AG09309 (cell line): ENCODE measurements around the gene ATP1A3.

Experiments
- DNase-seq: peaks from one replicate; pipeline ENCODE4 v3.0.0-alpha.2; 2010; ENCODE audit warnings: low read depth
- H3K4me3 ChIP-seq: 2 replicates; pipeline ENCODE4 v1.5.1; 2011; ENCODE audit warnings: mild to moderate bottlenecking, low read depth, low read length, moderate library complexity; ENCODE audit not compliant: control insufficient read depth
- TF ChIP-seq, protein P1 (sequence below): IDR thresholded peaks from 2 replicates; pipeline ENCODE4 v1.5.1; 2011; ENCODE audit warnings: mild to moderate bottlenecking, low read depth, low read length, inconsistent platforms; ENCODE audit not compliant: insufficient read depth, control insufficient read depth; ENCODE audit errors: missing control alignments

The ATP1A3 gene

DNA sequence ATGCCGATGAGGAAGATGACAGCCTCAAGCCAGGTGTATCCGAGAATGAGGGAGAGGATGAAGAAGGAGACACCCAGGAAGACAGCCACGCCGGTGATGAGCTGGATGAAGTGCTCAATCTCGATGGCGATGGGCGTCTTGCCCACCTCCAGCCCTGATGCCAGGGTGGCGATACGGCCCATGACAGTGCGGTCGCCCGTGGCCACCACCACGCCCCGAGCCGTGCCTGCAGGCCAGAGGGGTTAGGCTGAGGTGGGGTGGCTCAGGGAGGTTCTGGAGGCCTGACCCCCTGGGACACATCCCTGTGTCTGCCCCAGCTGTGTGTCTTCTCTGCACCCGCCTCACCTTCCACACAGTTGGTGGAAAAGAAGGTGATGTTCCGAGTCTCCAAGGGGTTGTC lies 9.1 kb downstream of the ATP1A3 start:
- H3K4me3 ChIP-seq, result no peak overlapping the region
- DNase-seq, result no peak
- TF ChIP-seq, protein P1, sequence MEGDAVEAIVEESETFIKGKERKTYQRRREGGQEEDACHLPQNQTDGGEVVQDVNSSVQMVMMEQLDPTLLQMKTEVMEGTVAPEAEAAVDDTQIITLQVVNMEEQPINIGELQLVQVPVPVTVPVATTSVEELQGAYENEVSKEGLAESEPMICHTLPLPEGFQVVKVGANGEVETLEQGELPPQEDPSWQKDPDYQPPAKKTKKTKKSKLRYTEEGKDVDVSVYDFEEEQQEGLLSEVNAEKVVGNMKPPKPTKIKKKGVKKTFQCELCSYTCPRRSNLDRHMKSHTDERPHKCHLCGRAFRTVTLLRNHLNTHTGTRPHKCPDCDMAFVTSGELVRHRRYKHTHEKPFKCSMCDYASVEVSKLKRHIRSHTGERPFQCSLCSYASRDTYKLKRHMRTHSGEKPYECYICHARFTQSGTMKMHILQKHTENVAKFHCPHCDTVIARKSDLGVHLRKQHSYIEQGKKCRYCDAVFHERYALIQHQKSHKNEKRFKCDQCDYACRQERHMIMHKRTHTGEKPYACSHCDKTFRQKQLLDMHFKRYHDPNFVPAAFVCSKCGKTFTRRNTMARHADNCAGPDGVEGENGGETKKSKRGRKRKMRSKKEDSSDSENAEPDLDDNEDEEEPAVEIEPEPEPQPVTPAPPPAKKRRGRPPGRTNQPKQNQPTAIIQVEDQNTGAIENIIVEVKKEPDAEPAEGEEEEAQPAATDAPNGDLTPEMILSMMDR, result no peak

DNA sequence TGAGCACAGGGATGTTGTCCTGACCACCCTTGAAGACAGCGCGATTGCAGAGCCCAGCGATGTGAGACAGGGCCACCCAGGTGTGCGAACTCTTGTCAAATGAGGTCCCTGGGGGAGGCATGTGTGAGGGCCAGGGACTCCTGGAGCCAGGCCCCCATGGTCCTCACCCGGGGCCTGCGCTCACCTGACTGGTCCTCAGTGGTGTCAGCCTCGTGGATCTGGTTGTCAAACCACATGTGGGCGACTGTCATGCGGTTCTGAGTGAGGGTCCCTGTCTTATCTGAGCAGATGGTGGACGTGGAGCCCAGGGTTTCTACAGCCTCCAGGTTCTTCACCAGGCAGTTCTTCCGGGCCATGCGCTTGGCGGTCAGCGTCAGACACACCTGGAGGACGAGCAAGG lies 12.3 kb downstream of the ATP1A3 start:
- DNase-seq, result no peak
- no peak overlapping the region for H3K4me3 ChIP-seq
- TF ChIP-seq, protein P1, result no peak

DNA sequence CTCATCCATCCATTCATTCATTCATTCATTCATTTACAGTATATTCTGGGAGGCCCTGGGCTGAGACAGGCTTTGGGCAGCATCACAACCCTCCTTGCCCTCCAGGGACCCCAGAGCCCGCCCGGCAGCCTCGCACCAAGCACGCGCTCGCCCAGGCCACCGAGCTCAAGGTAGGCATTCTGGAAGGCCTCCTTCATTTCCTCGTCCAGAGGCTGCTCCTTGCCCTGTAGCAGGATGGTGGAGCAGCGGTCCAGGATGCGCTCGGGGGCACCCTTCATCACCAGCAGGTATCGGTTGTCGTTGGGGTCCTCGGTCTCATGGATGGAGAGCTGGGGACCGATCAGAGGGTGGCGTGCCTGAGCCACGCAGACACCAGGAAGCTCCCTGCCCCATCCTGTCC lies 15.6 kb downstream of the ATP1A3 start:
- H3K4me3 ChIP-seq, result no peak overlapping the region
- no peak for DNase-seq
- TF ChIP-seq, protein P1, result no peak

DNA sequence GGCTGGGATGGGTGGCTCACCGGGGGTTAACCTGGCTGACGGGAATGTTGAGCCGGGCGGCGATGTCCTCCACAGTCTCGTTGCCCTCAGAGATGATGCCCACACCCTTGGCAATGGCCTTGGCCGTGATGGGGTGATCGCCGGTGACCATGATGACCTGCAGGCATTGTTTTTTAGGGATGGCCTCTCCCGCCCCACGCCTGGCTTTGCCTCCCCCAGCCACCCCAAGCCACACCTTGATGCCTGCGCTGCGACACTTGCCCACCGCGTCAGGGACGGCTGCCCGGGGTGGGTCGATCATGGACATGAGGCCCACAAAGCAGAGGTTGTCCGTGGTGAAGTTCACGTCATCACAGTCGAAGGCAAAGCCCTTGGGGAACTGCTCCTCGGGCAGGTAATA lies 16.1 kb downstream of the ATP1A3 start:
- no peak for DNase-seq
- TF ChIP-seq, protein P1, result no peak
- H3K4me3 ChIP-seq, result no peak overlapping the region

DNA sequence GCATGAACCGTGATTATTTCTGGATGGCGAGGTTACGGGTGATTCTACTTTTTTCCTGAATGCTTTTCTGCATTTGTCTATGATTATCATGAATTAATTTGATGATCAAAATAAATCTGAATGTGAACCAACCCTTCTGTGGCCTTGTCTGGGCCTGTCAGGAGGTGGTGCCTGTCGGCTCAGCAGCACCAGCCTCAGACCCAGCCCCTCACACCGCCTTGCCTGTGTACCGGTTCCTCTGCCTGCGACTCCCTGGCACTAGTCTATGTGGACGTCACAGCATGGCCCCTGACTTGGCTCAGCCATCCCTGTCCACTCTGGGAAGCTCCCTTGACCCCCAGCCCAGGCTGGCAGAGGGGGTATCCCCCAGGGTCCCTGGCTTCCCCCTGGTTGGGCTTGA lies 19.4 kb downstream of the ATP1A3 start:
- no peak for DNase-seq
- TF ChIP-seq, protein P1, result no peak
- no peak overlapping the region for H3K4me3 ChIP-seq

DNA sequence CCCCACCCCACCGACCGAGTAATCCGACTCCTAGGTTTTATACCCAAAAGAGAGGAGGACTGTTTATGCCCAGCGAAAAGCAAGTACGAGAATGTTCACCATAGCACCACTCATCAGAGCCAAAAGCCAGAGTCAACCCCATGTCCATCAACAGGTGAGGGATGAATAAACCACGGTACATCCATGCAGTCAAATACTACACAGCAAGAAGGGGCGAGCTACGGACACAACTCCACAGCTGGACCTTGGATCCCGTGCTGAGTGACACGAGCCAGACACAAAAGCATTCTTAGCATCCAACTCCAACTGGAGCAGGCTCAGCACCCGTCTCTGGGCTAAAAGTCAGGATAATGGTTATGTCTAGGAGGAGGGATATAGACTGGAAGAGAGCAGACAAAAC lies 22.7 kb downstream of the ATP1A3 start:
- TF ChIP-seq, protein P1, result no peak
- DNase-seq, result no peak
- H3K4me3 ChIP-seq, result no peak overlapping the region
